IPS-11a (cell line): ENCODE results near the gene AGMO.
"Not testable (repeated sequence)": the region's sequence is repeated elsewhere in the genome, so short reads cannot be mapped to it uniquely, and the experiment has no call there.

Experiments used
- H3K4me3 ChIP-seq: one replicate; pipeline ENCODE4 v1.5.1; 2013; ENCODE audit warnings: low read depth, low read length, control low read depth

Gene AGMO

GRCh38 chr7:15330943-15331342 lies 230.9 kb downstream of the AGMO start:
- no peak overlapping the region for H3K4me3 ChIP-seq

DNA sequence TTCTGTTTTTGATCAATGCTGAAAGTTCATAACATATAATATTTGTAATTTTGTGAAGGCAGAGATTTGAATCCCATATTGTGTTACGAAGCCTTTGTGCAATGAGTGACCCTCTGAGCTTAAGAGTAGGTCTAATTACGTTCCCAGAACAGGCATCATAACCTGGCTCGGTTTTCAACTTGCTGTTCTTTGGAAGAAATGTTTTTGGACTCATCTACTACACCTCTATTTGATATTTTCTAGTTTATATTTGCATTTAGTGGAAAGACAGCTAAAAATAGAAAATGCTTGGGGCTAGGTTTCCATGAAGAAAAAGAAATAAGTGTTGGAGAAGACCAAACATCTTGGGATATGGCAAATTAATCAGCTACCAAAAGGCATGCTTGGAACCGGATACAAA lies 234.8 kb downstream of the AGMO start:
- no peak overlapping the region for H3K4me3 ChIP-seq

GRCh38 chr7:15326044-15326644 lies 235.7 kb downstream of the AGMO start:
- H3K4me3 ChIP-seq = no peak overlapping the region

DNA sequence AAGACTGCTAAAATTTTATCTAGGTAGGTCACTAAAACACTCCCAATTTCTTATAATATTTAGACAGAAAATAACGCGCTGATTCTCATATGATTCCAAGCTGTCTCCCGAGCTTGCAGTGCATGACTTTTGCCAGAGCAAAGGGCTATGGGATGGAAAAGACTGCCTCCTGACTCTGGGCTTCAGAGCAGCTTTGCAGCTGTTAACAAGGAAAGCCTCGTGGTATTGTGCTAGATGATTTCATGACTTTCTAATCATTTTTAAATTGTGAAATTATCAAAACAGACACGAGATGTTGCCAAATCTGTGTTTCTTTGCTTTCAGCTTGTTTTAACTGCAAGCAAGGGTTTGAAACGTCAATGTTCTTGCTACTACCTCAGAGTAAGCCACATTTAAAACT lies 238.3 kb downstream of the AGMO start:
- no peak overlapping the region for H3K4me3 ChIP-seq

DNA sequence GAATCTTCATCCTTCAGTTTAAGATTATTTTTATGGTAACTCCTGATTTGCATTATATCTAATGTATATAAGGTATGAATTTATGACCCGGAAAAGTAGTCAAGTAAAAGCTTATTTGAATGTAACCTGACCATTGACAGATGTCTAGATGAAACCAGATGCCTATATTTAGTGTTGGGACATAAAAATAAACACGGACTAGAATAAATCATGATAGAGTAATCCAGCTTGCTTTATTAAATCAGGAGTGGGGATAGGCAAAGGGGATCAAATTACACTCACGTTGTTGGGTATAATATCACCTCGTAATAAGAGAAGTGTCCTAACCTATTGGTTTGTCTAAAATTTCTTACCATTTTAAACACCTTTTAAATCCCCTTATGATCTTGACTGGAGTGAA lies 244.6 kb downstream of the AGMO start:
- H3K4me3 ChIP-seq = no peak overlapping the region

DNA sequence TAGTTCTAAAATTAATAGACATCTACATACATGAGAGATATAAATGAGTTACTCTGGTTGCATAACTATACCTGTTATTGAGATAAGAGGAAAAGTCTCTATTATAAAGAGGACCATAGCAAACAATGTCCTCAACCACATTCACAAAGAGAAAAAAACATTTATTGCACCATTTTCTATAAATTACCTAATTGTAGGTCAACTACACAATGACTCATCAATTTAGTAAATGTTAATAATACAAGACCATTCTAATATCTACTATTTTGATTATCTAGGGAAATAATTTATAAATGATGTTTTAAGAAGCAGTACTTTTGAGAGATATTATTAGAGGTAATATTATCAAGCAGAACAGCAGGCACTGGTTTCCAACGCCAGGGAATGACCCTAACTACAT lies 246.1 kb downstream of the AGMO start:
- no peak overlapping the region for H3K4me3 ChIP-seq

DNA sequence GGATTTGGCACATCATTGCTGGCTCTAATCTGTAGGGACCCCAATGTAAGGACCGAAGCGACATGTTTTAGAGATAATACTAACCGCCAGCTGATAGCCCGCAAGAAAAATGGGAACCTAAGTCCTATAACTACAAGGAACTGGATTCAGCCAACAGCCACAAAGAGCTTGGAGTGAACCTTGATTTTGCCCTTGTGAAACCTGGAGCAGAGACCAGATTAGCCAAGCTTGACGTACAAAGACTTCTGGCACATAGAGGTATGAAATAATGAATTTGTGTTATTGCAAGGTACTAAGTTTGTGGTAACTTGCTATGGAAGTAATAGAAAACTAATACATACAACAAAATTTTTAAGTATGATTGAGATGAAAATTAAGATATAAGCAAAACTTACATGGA lies 246.9 kb downstream of the AGMO start:
- no peak overlapping the region for H3K4me3 ChIP-seq

- no peak overlapping the region for H3K4me3 ChIP-seq
Measured at GRCh38 chr7:15313361-15313760, 248.5 kb downstream of the AGMO start.

DNA sequence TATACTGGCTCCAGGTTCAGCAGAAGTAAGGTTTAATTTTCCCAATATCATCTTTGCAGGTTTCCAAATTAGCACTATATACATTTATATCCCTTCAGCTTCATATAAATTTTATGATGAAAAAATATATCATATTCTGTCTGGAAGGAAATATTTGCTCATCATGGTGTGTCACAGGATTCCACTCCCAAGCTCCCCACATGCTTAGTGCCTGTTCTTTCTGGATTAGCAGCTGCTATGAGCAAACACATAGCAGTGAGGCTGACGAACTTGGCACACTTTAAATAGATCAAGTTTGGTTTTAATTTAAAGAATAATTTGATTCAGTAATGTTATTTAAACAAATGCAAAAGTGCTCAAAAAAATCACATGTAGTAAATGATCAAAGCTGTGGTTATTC lies 251.9 kb downstream of the AGMO start:
- no peak overlapping the region for H3K4me3 ChIP-seq

DNA sequence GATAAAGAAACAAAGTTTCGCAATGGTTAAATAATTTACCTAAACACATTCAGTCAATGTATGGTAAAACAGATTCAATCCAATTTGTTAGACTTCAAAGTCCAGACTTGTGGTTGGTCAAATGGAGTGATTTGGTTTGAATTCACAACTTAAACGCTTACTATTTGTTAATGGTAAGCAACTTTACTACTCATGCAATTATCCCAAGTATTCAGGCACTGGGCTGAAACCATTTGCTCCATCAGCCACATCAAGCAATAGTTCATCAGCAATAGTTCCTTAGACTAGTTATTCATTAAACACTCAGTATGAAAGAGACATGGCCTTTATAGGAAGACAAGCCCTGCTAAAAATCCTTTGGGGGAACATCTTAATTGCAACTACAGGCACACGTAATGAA lies 253.0 kb downstream of the AGMO start:
- no peak overlapping the region for H3K4me3 ChIP-seq

GRCh38 chr7:15306296-15306695 lies 255.5 kb downstream of the AGMO start:
- no peak overlapping the region for H3K4me3 ChIP-seq

DNA sequence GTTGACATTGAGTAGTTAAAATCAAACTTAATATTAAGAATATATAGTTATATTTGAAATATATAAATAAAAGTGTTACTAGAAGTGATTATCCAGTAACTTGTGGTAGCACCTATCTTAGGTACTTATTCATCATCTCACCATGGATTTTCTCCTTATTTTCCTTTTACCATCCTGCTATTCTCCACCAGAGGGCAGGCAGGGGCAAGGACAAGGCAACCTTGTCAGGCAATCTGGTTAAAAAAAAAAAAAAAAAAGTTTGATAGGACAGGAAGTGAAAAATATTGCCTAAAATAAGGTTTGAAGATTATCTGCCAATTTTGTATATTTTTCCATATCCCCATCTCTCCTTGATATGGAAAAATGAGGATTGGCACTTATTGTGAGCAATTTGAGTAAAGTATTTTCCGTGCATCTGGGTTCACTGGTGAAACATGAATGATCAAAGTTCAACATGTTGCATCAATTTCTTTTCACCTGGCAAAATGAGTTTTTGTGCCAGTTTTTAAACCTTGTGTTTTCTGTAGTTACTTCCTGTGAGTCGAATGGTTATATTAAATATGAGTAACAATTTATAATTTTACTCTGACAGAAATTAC lies 256.7 kb downstream of the AGMO start:
- no peak overlapping the region for H3K4me3 ChIP-seq

- no peak overlapping the region for H3K4me3 ChIP-seq
Measured at GRCh38 chr7:15303357-15303756, 258.5 kb downstream of the AGMO start.

GRCh38 chr7:15300986-15301385 lies 260.8 kb downstream of the AGMO start:
- H3K4me3 ChIP-seq = not testable (repeated sequence)

DNA sequence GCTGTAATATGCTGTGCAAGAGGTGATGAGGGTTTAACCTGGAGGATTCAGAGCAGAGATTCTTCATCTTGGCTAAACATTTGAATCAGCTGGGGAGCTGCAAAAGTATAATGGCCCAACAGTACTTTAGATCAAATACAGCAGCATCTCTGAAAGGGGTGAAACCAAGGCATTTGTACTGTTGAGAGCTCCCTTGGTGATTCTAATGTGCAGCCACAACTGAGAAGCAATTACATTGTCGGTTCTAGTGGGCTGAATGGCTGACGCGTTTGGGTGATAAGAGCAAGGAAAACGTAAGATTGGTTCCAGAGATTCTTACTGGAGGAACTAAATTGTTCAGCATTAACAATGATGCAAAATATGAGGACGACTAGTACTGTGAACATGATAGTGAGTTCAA lies 269.7 kb downstream of the AGMO start:
- H3K4me3 ChIP-seq = no peak overlapping the region

DNA sequence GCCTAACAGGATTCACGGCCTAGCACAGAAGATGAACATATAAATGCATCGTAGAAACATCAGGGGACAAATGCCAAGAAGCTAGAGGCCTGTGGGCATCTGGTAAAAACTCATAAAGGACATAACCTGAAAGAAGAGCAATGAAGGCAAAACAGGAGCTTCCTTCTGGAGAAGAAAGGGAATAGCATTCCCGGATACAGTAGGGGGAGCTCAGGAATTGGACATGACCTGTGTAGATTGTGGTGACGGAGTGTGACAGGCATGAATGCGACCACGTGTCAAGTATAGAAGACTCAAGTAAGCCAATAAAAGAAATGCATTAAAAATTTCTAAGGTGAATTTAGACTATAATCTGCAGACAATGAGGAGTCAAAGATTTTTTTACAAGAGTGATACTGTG lies 270.1 kb downstream of the AGMO start:
- no peak overlapping the region for H3K4me3 ChIP-seq

GRCh38 chr7:15288741-15289140 lies 273.1 kb downstream of the AGMO start:
- no peak overlapping the region for H3K4me3 ChIP-seq

- H3K4me3 ChIP-seq = no peak overlapping the region
Measured at GRCh38 chr7:15284396-15284795, 277.4 kb downstream of the AGMO start.

DNA sequence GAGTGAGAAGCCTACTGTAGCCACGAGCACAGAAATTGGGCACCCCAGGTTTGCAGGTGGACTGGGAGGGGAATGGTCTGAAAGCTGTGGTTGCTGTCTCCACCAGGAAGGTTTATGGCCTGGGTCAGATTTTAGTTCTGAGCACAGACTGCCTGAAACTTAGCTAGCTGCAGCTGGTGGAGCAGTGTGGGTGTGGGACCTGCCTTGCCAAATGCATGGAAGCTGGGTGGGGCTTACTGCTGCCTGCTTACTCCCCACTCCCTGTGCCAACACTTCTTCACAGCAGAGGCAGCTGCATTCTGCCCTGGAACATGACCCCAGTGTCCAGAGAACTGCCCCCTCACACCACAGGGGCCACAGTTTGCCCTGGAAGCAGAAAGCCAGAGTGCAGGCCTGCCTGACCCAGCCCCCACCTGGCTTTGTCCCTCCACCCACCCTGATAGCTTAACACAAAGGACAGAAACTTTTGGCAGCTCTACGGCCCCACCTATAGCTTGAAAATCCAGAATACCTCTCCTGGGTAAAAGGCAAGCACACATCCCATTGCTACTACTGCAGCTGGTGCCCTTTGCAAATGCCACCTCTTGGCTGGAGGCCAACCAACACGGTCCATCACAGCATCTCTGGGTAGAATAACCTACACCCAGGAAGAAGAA lies 281.6 kb downstream of the AGMO start:
- no peak overlapping the region for H3K4me3 ChIP-seq

GRCh38 chr7:15279640-15280039 lies 282.2 kb downstream of the AGMO start:
- no peak overlapping the region for H3K4me3 ChIP-seq

- H3K4me3 ChIP-seq = no peak overlapping the region
Measured at GRCh38 chr7:15257689-15258088, 304.1 kb downstream of the AGMO start.

- no peak overlapping the region for H3K4me3 ChIP-seq
Measured at GRCh38 chr7:15252181-15252580, 309.6 kb downstream of the AGMO start.

DNA sequence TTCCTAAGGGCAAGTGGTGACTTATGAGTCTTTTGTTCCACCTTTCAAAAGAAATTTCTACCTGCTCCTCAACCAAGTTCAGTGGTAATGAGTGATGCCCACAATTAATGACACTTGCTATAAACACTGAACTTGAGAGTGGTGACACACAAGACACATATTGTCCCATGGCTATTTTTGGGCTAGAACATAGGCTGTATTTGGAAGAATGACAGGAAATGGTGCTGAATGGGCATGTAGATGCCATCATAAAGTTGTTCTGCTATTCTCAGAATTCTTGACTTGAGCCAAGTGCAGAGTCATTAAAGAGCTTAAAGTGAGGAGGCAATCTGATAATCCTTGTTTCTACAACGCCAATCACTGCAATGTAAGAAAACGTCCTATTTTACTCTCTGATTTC lies 313.3 kb downstream of the AGMO start:
- no peak overlapping the region for H3K4me3 ChIP-seq
